Panc1 (cell line): Measurements from ENCODE around the gene CTAG1A. TPM values are rescaled to one million over a fixed set of nuclear protein-coding genes. Genes with fewer than 3 reads are reported as not detected.

ENCODE experiments used
- ATAC-seq: fragments of 200-7000 bp; cut with Tn5 transposase; 2 replicates; pipeline ENCODE4 v1.9.1; 2020; ENCODE audit warnings: mild to moderate bottlenecking, moderate library complexity
- BruUV-seq: library from RNA; stranded (reverse); fragments of 400-500 nt; replicated peaks from 2 replicates; lab custom pipeline; 2021; lab: Mats Ljungman, UMichigan
- CTCF ChIA-PET: fragments of 300-600 bp; sonication (Branson Sonifier 250); formaldehyde crosslinking; loops from one replicate; lab custom pipeline; 2022; ENCODE audit warnings: antibody characterized with exemption; lab: Charles Lee
- POLR2A ChIA-PET: fragments of 300-600 bp; sonication (Branson Sonifier 250); formaldehyde crosslinking; loops from one replicate; lab custom pipeline; 2022; ENCODE audit warnings: antibody characterized with exemption; lab: Charles Lee
- DNase-seq: peaks from one replicate; pipeline ENCODE4 v3.0.0-alpha.2; 2010; ENCODE audit warnings: low read depth, low spot score
- H3K27ac ChIP-seq: 2 replicates; pipeline ENCODE4 v1.5.1; 2011; ENCODE audit warnings: mild to moderate bottlenecking, low read length, inconsistent platforms
- H3K27me3 ChIP-seq: fragments of 200-500 bp; sonication (Bioruptor generic); 2 replicates; pipeline ENCODE4 v1.6.0; 2014; ENCODE audit warnings: low read length, inconsistent platforms; ENCODE audit not compliant: control insufficient read depth, insufficient read depth
- H3K36me3 ChIP-seq: fragments of 200-500 bp; sonication (Bioruptor generic); 2 replicates; pipeline ENCODE4 v1.5.1; 2014; ENCODE audit warnings: inconsistent platforms, mild to moderate bottlenecking, low read length, moderate library complexity; ENCODE audit not compliant: control insufficient read depth, insufficient read depth
- H3K4me1 ChIP-seq: 2 replicates; pipeline ENCODE4 v1.5.1; 2011; ENCODE audit warnings: inconsistent platforms, mild to moderate bottlenecking, low read length, moderate library complexity; ENCODE audit not compliant: control insufficient read depth, insufficient read depth
- H3K4me3 ChIP-seq, 2 experiments: 2 replicates each; pipeline ENCODE4 v1.5.1; 2011 to 2012; ENCODE audit warnings: low read depth in 2 of 2, low read length in 2 of 2, mild to moderate bottlenecking in 2 of 2, inconsistent platforms in 1 of 2, moderate library complexity in 1 of 2
- H3K9me3 ChIP-seq: fragments of 200-500 bp; sonication (Bioruptor generic); 2 replicates; pipeline ENCODE4 v1.5.1; 2014; ENCODE audit warnings: low read depth, mild to moderate bottlenecking, inconsistent platforms, low read length, moderate library complexity; ENCODE audit not compliant: control insufficient read depth, insufficient read depth
- CTCF ChIP-seq: fragments of 450-650 bp; IDR thresholded peaks from 2 replicates; pipeline ENCODE4 v1.5.1; 2017; ENCODE audit warnings: mild to moderate bottlenecking
- POLR2AphosphoS5 ChIP-seq: IDR thresholded peaks from 2 replicates; pipeline ENCODE4 v1.6.1; 2012; ENCODE audit warnings: mild to moderate bottlenecking, low read depth, low read length, moderate library complexity
- SIN3A ChIP-seq: IDR thresholded peaks from 2 replicates; pipeline ENCODE4 v1.6.1; 2012; ENCODE audit warnings: low read depth, mild to moderate bottlenecking, low read length, moderate library complexity, borderline replicate concordance; ENCODE audit not compliant: insufficient read depth
- TCF7L2 ChIP-seq: IDR thresholded peaks from 2 replicates; pipeline ENCODE4 v1.6.1; 2011; ENCODE audit warnings: mild to moderate bottlenecking, low read depth, low read length, inconsistent platforms
- in situ Hi-C: cut with HindIII; loops from 2 replicates; pipeline ENCODE4 v1.10.0; 2016; ENCODE audit warnings: low sequenced_read_pairs, low pct_unique_long_range_greater_than_20kb
- intact Hi-C: fragments of 100-400 bp; cut with micrococcal nuclease; formaldehyde crosslinking; loops from one replicate; pipeline ENCODE4 v1.10.0; 2022; ENCODE audit not compliant: unreplicated experiment
- total RNA-seq: library from RNA; stranded (reverse); gene quantifications from one replicate; pipeline ENCODE4 v1.2.1, GENCODE V29; 2021; ENCODE audit not compliant: unreplicated experiment
- TF ChIP-seq, protein P1 (sequence below), 2 experiments: IDR thresholded peaks; 2 replicates each; pipeline ENCODE4 v1.6.1; 2011 to 2012; ENCODE audit warnings: low read depth in 2 of 2, control low read depth in 1 of 2, low read length in 1 of 2, mild to moderate bottlenecking in 1 of 2, moderate library complexity in 1 of 2; ENCODE audit not compliant: insufficient read depth in 1 of 2

Gene CTAG1A
- total RNA-seq, 1 experiment from 2014 or later: not detected

DNA sequence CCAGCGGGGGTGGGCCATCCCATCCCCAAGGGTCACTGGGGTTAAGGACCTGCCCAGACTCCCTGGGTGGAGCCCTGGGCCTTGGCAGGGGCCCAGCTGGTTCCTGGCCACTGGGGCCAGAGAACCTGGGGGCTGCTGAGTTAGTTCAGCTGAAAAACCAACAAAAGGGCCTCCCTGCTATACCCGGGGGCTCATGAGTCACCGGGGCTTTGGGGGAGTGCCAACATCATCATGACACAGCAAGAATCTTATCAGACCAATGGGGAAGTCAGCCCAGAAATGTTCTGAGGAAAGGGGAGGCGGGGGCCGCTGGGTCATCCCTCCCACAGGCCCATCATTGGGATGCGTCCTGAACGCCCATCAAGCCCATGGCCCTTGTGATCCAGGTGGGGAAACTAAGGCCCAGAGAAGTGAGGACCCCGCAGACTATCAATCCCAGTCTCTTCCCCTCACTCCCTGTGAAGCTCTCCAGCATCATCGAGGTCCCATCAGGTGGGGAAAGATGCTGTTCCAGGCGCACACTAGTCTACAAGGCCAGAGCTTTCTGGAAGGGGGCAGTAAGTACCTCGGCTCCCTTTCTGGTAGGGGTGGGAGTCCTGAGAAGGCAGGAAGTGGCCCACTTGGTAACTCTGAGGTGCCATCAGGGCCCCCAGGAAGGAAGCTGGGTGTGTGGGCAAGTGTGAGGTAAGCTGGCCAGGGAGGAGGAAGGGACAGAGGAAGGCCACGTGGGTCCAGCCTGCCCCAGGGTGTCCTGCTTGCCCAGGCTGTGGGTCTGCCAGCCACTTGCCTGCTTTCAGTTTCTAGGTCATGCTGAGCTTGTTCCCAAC is 42.8 kb upstream of the CTAG1A start:
- POLR2A ChIA-PET: interaction anchor here (0.6 to 1.0 kb wide), 2 partner anchors 23 to 144 kb away, joined by 3 read pairs; partner anchors contain the start of gene RPL10
- no peak for DNase-seq
- peak; percentile 56 for ATAC-seq
- Histone ChIP-seq H3K27ac (peak overlapping the region; percentile 95), H3K9me3 (no peaks in the 10 kb centered on the region), H3K27me3 (no peaks in the 10 kb centered on the region), H3K4me3 (peak overlapping the region in 1 of 2 experiments; percentile 26; a peak in 2 of 4 replicates), H3K36me3 (peaks cover 8% of the 10 kb centered on the region), H3K4me1 (peaks cover 61% of the 10 kb centered on the region)
- no TSS peak for BruUV-seq
- in situ Hi-C loops: no loop called here
- intact Hi-C loops: no loop called here
- CTCF ChIA-PET: interaction anchor here (0.7 kb wide), 2 partner anchors 15 to 17 kb away, joined by 3 to 6 read pairs; no protein-coding TSS in a partner anchor
- 0 out of 2 replicates have a peak, but pooled peaks have one; percentile 53 for TF ChIP-seq SIN3A
- TF ChIP-seq POLR2AphosphoS5: peak; percentile 89
- TF ChIP-seq, protein P1, sequence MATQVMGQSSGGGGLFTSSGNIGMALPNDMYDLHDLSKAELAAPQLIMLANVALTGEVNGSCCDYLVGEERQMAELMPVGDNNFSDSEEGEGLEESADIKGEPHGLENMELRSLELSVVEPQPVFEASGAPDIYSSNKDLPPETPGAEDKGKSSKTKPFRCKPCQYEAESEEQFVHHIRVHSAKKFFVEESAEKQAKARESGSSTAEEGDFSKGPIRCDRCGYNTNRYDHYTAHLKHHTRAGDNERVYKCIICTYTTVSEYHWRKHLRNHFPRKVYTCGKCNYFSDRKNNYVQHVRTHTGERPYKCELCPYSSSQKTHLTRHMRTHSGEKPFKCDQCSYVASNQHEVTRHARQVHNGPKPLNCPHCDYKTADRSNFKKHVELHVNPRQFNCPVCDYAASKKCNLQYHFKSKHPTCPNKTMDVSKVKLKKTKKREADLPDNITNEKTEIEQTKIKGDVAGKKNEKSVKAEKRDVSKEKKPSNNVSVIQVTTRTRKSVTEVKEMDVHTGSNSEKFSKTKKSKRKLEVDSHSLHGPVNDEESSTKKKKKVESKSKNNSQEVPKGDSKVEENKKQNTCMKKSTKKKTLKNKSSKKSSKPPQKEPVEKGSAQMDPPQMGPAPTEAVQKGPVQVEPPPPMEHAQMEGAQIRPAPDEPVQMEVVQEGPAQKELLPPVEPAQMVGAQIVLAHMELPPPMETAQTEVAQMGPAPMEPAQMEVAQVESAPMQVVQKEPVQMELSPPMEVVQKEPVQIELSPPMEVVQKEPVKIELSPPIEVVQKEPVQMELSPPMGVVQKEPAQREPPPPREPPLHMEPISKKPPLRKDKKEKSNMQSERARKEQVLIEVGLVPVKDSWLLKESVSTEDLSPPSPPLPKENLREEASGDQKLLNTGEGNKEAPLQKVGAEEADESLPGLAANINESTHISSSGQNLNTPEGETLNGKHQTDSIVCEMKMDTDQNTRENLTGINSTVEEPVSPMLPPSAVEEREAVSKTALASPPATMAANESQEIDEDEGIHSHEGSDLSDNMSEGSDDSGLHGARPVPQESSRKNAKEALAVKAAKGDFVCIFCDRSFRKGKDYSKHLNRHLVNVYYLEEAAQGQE (IDR thresholded peaks at IDR 0.05; ENCODE audit: insufficient read depth in 1 of 2, low read depth in 2 of 2, low read length in 1 of 2): no peak
- TF ChIP-seq TCF7L2: peak; percentile 28; the same call in 1 of the 2 replicates
- no peak for TF ChIP-seq CTCF

DNA sequence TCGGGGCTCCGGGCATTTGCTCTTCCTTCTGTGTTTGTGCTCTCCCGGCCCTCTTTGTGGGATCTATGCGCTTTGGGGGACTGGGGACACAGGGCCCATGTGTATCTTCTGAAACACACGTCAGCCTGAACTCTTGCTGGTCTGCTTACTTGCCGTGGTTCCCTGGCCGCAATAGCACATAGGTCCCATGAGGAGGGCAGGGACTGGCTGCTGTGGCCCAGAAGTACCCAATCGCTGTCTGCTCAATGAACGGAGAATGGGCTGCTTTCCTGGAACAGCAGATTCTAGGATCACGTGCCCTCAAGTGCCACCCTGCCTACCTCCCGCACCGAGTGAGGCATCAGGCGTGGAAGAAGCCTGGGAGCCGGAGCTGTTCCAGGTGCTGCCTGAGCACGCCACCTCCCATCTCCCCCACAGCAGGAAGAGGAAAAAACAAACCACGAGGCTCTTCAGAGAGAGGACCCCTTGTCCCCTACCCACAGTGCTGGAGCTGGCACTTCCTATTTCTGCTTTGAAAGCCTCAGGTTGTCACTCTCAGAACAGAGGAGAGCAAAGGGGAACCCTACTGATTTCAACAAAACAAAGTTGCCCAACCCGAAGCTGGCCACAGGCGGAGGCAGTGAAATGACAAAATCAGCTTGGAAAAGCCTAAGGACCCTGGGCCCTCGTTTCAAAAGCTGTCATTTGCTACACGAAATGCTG is 42.1 kb upstream of the CTAG1A start:
- ATAC-seq: peak; percentile 8
- CTCF ChIA-PET: no interaction called here
- TF ChIP-seq POLR2AphosphoS5: no peak
- TF ChIP-seq, protein P1 (IDR thresholded peaks at IDR 0.05; ENCODE audit: insufficient read depth in 1 of 2, low read depth in 2 of 2, low read length in 1 of 2): peak in 1 of 2 experiments; percentile 76; a peak in 2 of 4 replicates
- Histone ChIP-seq H3K4me3 (peak overlapping the region in 1 of 2 experiments; percentile 31; a peak in 2 of 4 replicates), H3K27ac (peak overlapping the region; percentile 95), H3K27me3 (no peaks in the 10 kb centered on the region), H3K9me3 (no peaks in the 10 kb centered on the region), H3K36me3 (peaks cover 8% of the 10 kb centered on the region), H3K4me1 (peaks cover 61% of the 10 kb centered on the region)
- POLR2A ChIA-PET: interaction anchor here (1.0 kb wide), 1 partner anchor 144 kb away, joined by 3 read pairs; the partner anchor contains the start of gene RPL10
- no peak for DNase-seq
- BruUV-seq: no TSS peak
- intact Hi-C loops: no loop called here
- in situ Hi-C loops: no loop called here
